Stimulated activated CD8-positive, alpha-beta memory T cell treated with anti-CD3 and anti-CD28 coated beads, Interleukin-4, amount 100 ng/mL, for 24 hours (primary cell): ENCODE results near the gene HBQ1.
A peak's percentile ranks its signal among the peaks of the same experiment; 100 is the strongest.
"Not testable (repeated sequence)": the region's sequence is repeated elsewhere in the genome, so short reads cannot be mapped to it uniquely, and the experiment has no call there.

Experiments used
- DNase-seq: peaks from one replicate; pipeline ENCODE4 v3.0.0-alpha.2; 2020; ENCODE audit warnings: low read depth

Gene HBQ1

GRCh38 chr16:176477-177382 is 3.5 kb upstream of the HBQ1 start, which contains the start of gene HBA1:
Gene HBA1, plus strand, starts transcription at chr16:176680. Its CDS starts 37 bp downstream, at chr16:176717.
- not testable (repeated sequence) for DNase-seq

DNA sequence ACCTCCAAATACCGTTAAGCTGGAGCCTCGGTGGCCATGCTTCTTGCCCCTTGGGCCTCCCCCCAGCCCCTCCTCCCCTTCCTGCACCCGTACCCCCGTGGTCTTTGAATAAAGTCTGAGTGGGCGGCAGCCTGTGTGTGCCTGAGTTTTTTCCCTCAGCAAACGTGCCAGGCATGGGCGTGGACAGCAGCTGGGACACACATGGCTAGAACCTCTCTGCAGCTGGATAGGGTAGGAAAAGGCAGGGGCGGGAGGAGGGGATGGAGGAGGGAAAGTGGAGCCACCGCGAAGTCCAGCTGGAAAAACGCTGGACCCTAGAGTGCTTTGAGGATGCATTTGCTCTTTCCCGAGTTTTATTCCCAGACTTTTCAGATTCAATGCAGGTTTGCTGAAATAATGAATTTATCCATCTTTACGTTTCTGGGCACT is 2.9 kb upstream of the HBQ1 start:
- no peak for DNase-seq

GRCh38 chr16:177981-178667 is 2.1 kb upstream of the HBQ1 start:
- DNase-seq = no peak

DNA sequence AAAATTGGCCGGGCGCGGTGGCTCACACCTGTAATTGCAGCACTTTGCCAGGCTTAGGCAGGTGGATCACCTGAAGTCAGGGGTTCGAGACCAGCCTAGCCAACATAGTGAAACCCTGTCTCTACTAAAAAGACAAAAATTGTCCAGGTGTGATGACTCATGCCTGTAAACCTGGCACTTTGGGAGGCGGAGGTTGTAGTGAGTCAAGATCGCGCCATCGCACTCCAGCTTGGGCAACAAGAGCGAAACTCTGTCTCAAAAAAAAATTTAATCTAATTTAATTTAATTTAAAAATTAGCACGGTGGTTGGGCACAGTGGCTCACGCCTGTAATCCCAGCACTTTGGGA is 1.6 kb upstream of the HBQ1 start:
- no peak for DNase-seq

DNA sequence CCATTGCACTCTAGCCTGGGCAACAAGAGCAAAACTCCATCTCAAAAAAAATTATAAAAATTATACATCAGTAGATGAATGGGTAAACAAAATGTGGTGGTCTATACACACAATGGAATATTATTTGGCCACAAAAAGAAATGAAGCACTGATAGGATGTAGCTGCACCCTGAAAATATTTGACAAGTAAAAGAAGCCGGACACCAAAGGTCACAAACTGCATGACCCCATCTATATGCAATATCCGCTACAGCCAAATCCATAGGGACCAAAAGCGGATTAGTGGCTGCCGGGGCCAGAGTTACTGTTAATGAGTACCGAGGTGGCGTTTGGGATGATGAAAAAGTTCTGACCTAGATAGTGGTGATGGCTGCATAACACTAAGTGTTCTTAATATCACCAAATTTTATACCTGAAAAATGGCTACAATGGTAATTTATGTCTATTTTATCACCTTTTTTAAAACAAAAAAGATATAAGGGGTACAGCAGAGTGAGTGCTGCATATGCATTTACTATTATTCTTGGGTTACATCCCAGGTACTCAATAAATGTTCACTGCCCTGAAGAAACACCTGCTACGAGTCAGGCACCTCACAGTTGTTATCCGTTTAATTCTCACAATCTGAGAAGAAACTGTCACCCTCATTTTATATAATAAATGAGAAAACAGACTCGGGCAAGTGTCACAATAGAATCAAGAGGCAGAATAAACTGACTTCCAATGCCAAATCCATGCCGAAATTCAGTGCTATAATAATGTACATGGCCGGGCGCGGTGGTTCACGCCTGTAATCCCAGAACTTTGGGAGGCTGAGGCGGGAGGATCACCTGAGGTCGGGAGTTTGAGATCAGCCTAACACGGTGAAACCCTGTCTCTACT is 807 bp upstream of the HBQ1 start:
- no peak for DNase-seq

GRCh38 chr16:180681-181564 is 664 bp downstream of the HBQ1 start:
- peak; percentile 76 for DNase-seq

GRCh38 chr16:181565-182021 is 1.3 kb downstream of the HBQ1 start:
- no peak for DNase-seq

DNA sequence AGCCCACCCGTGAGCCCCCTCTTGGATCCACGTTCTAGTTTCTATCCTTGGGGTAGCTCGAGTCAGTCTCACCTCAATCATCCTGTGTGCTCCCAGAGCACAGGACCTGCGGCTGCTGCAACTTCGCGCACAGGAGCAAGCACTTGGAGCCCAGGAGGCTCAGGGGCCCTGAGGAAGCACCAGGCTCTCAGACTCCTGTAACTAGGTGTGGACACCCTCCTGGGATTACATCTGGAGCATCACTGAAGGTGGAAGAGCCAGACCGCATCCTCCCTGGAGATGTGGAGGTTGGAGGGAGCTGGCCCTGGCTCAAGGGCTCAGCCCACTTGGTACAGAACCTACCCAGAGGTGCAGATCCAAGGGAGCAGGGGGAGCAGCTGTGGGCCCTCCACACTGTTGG is 2.7 kb downstream of the HBQ1 start:
- DNase-seq = no peak

- DNase-seq = no peak
Measured at GRCh38 chr16:185213-185612, 5.0 kb downstream of the HBQ1 start.

DNA sequence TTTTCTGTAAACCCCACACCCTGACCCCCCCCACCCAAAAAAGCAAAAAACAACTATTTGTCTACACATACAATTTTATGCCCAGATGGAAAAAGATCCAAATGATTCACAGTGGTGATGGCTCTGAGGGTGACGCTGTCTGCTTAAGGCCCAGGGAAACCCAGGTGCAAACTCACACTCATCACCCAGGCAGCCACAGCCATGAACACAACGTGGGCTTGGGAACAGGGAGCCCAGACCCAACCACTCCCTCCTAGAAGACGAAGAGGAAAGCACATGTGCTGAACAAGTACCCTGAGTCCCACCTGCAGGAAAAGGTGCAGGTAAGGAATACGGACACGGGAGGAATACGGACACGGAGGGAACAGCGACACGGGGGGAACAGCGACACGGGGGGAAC is 5.4 kb downstream of the HBQ1 start:
- no peak for DNase-seq

GRCh38 chr16:187330-187729 is 7.1 kb downstream of the HBQ1 start:
- no peak for DNase-seq

DNA sequence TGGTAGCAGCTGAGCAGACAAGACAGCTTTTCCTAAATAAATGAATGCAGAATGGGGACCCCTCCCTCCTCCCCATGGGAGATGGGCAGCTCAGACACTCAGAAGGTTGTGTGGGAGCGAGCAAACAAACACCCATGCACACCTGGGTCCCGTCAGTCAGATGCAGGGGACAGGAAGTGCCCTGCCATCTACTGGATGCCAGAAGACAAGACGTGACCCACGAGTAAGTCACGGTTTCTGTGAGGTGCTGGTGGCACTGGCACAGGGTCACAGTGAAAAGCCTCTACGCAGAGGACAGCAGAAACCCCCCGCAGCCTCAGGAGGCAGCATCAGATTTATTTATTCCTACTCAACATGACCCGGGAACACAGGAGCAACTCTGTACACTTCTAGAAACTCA is 8.4 kb downstream of the HBQ1 start:
- DNase-seq = no peak

DNA sequence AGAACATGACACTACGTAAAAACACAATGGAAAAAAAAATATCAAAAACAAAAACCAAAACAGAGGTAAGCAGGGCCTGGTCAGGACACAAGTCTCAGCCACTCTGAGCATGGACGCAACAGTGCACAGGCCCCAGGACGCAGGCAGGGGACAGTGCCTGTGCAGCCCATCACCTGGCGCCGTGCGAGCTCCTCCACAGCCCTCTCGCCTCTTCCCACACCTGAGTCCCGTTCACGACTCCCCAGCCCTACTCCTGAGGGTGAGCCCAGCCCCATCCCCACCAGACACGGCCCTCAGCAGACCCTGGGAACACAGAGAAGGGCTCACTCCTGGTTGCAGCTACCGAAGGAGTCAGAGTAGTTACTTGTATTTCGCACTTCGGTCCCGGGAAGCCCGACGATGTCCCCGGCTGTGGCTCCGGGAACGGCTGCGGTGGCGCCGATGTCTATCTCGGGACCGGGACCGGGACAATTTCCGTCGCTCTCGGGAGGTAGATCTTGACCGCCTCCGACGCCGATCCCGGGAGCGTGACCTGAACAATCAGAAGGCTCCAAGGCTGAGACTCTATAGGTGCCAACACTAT is 9.4 kb downstream of the HBQ1 start:
- DNase-seq = no peak

DNA sequence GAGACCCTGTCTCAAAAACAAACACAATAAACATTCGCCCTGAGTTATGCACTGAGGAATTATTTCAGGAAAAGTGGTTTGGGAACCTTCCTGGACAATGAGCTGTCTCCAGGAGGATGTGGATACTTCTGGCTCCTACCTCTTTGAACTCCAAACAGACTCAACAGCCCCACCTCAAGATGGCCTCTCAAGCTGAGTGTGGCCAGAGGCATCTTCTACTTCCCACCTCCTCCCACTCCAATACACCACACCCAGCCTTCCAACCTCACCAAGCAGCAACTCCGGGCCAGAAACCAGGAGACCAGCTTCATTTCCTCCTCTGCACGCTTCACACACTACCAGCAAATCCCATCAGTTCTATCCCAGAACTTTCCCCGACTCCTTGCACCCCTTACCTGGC is 11.6 kb downstream of the HBQ1 start:
- DNase-seq = no peak

- no peak for DNase-seq
Measured at GRCh38 chr16:192686-193085, 12.4 kb downstream of the HBQ1 start.

- DNase-seq = no peak
Measured at GRCh38 chr16:193441-193840, 13.2 kb downstream of the HBQ1 start.

GRCh38 chr16:194516-194915 is 14.3 kb downstream of the HBQ1 start:
- no peak for DNase-seq

DNA sequence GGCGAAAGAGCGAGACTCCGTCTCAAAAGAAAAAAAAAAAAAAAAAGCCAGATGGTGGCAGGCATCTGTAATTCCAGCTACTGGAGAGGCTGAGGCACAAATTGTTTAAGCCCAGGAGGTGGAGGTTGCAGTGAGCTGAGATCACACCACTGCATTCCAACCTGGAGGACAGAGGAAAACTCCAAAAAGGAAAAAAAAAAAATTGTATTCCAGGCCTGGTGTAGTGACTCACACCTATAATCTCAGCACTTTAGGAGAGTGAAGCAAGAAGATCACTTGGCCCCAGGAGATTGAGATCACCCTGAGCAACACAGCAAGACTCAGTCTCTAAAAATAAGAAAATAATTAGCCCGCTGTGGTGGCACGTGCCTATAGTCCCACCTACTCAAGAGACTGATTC is 20.1 kb downstream of the HBQ1 start:
- DNase-seq = no peak

GRCh38 chr16:203246-203645 is 23.0 kb downstream of the HBQ1 start:
- no peak for DNase-seq

- DNase-seq = not testable (repeated sequence)
Measured at GRCh38 chr16:204046-204445, 23.8 kb downstream of the HBQ1 start.

GRCh38 chr16:209359-209758 is 29.1 kb downstream of the HBQ1 start:
- DNase-seq = not testable (repeated sequence)
